HG03095 (cell line): ENCODE measurements around the gene AIFM2.
"Not testable (repeated sequence)": the region's sequence is repeated elsewhere in the genome, so short reads cannot be mapped to it uniquely, and the experiment has no call there.

ENCODE experiments used
- ATAC-seq: cut with Tn5 transposase; IDR thresholded peaks from one replicate; pipeline ENCODE4 v1.9.1; 2021; ENCODE audit warnings: moderate library complexity; ENCODE audit not compliant: unreplicated experiment

The AIFM2 gene

DNA sequence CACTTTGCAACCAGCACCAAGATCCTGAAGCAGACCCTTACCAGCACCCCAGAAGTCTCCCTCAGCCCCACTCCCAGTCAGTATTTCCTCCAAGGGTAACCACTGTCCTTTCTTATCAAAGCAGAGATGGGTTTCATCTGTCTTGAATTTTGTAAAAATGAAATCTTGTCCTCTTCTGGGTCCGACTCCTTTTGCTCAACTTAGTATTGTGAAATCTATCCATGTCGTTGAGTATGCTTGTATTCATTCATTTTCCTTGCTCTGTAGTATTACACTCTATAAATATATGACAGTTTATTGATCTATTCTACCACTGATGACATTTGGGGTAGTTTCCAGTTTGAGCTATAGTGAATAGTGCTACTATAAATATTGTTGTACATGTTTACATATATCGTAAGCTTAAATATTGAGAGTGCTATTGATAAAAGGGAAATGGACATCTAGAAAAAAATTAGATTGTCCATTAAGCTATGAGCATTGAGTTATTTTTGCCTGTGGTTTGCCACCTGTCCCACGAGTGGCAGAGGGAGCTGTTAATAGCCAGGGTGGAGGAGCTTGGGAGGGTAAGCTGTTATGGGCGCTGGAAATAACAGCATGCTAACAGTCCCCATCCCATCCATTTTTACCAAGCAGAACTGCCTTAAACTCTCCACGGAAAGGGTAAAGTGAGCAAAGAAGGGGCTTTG, 36.5 kb downstream of the AIFM2 start:
- ATAC-seq: no peak

- ATAC-seq: no peak
These were observed 38.4 kb downstream of the AIFM2 start for GRCh38 chr10:70094250-70094649.

GRCh38 chr10:70093335-70093944, 39.2 kb downstream of the AIFM2 start:
- no peak for ATAC-seq

DNA sequence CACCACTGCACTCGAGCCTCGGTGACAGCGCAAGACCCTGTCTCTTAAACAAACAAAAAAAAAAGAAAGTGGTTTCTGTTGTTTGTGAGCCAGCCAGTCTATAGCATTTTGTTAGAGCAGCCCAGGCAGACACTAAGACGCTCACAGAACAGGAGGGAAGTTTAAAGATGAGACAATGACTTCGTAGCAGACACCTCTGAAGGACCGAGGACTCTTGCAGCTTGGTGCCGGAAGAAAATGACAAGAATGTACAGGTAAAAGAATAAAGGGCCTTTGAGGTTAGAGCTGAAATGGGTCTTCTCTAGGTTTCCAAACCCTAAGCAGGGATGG, 40.3 kb downstream of the AIFM2 start:
- ATAC-seq: no peak

GRCh38 chr10:70090951-70091350, 41.7 kb downstream of the AIFM2 start:
- no peak for ATAC-seq

- ATAC-seq: no peak
These were observed 42.6 kb downstream of the AIFM2 start for GRCh38 chr10:70090013-70090412.

GRCh38 chr10:70088308-70088698, 44.3 kb downstream of the AIFM2 start:
- ATAC-seq: no peak

DNA sequence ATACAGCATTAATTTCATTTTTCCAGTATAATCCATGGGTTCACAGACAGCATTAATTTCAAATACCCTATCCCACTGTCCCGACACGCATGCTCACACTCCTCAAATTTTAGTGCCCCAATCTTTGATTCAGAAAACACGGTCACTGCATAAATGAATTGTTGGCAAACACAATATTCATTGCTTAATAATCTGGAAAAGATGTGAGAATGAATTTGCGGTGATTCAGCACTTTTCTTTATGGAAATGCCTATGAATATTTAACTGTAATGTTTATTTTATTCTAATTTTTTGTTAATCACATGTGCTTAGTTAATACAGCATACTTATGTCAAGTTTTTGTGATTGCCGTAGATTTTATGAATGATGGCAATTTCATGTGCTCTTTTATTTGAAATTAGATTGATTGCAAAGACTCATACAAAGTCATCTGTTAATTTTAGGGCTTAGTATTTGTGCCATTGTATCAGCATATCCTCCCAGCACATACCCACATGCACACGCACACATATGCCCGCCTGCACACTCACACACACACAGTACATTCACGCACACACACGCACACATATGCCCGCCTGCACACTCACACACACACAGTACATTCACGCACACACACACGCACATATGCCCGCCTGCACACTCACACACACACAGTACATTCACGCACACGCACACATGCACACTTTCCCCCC, 44.9 kb downstream of the AIFM2 start:
- ATAC-seq: no peak

DNA sequence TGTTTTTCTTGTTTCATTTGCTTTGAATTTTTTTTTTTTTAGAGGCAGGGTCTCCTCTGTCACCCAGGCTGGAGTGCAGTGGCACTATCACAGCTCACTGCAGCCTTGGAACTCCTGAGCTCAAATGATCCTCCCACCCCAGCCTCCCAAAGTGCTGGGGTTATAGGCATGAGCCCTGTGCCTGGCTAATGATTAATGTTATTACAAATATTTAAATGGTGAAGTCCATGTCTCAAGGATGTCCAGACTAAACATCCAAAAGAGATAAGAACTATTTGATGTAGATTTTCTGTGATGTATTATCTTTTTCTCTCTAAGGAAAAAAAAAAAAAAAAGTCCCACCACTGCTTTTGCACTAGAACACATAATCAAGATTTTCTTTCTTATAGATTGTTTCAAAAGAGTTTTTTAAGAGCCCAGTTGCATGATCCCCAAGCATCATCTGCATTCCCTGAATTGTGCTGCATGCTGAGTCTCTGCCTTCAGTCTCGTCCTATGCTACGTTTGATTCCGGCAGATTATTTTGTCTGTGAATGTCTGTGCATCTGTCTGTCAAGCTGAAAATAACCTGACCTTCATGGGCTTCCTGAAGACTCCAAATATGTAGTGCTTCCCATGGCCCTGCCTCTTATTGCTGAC, 46.5 kb downstream of the AIFM2 start:
- no peak for ATAC-seq

DNA sequence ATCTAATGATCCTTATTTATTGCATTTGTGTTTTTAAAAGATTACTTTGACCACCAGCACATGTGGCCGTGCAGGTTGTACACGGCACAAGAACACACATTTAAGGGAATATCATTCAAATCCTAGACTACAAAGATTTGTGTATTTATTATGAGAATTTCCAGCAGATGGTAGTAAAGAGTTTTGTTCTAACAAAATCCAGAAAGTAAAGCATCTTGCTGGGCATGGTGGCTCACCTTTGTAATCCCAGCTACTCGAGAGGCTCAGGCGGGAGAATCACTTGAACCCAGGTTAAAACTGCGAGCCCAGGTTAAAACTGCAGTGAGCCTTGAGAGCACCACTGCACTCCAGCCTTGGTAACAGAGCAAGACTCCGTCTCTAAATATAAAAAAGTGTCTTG, 48.4 kb downstream of the AIFM2 start:
- ATAC-seq: no peak

GRCh38 chr10:70080789-70081188, 51.8 kb downstream of the AIFM2 start:
- ATAC-seq: not testable (repeated sequence)

GRCh38 chr10:70078937-70079336, 53.7 kb downstream of the AIFM2 start:
- no peak for ATAC-seq

DNA sequence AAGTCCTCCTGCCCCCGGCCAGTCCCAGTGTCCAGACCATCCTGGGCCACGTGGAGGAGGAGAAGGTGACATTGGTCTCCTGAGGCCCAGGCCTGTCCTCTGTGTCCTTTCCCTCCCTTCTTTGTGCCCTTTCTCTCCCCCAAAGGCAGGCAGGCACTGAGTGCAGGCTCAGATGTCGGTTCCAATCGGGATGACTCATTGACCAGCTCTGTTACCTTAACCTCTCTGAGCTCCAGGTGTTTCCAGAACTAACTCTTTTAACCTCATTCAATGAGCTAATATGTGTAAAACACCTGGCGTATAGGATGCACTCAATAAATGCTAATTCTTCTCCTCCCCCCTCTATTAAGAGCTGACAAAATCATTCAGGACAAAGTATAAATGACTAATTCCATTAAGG, 54.3 kb downstream of the AIFM2 start:
- no peak for ATAC-seq

DNA sequence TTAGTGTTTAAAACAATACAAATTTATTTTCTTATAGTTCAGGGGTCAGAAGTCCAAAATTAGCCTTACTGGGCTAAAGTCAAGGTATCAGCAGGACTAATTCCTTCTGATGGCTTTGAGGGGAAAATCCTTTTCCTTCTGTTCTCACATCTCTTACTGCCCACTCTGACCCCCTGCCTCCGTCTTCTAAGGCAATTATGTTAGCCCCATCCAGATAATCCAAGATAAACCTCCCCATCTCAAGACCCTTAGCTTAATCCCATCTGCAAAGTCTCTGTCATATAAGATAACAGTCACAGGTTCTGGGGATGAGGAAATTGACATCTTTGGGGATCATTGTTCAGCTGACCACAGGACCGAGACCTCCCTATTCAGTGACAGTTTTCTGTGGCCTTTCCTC, 57.7 kb downstream of the AIFM2 start:
- no peak for ATAC-seq

GRCh38 chr10:70074165-70074564, 58.5 kb downstream of the AIFM2 start:
- no peak for ATAC-seq

DNA sequence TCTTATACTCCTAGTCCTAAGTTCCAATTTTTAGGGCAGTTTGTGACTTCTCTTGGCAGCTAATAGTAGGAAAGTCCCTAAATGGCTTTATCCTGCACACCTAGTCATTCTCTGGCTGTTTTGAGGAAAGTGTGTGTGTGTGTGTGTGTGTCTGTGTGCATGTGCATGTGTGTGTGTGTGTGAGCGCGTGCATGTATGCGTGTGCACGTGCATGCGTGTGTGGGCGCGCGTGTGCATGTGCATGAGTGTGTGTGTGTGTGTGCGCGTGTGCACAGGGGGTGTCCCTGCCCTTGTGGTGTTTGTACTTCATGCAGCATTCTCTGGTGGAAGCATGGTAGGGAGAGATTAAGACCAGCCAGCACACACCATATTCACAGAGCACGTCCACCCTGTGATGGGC, 61.8 kb downstream of the AIFM2 start:
- ATAC-seq: no peak

DNA sequence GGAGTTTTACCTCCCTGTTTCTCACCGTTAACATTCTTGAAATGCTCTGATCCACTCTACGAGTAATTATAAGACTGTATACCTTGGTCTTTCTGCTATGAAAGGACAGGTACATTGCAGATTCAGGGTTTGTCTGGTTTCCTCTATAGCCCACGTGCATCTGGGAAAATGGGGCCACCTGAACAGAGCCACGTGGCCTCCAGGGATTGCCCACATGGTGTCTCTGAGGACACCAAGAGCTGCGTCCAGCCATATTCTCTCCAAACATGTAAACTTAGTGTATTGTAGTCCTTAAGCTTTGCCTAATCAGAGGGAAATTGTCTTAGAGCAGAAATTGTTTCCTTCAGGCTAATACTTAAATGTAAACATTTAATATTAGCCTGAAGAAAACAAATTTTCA, 63.3 kb downstream of the AIFM2 start:
- ATAC-seq: no peak

DNA sequence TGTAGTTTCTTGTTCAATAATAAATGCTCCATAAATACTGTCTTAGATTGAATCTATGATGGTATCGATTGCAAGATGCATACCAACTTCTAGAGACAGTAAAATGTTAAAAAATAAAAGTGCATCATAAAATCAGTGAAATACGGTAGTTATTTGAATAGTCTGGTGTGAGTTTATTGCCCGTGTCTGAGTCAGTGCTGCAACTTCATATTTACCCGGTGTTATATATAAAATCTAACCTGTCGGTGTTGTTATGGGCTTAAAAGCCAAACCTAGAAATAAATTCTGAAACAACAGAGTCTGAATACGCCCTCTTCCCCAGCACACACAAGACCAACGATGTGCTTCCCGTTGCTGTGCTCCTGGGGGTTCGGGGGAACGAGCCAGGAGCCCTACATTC, 63.7 kb downstream of the AIFM2 start:
- no peak for ATAC-seq

DNA sequence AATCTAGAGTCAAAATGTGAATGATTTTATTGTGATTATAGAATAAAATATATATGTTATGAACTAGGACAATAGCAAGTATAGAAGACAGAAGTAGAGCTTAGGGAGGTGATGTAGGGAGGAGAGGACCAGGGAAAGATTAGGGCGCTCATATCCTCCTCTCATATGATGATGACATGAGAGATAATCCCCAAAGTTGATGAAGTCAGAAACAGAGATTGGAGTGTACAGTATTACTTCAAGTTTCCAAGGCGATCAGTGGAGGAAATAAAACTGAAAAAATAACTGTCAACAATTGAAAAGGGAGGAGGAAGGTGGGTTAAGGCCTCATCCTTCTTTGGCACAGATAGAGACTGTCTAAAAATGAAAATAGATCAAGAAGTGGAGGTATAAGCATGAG, 65.0 kb downstream of the AIFM2 start:
- ATAC-seq: no peak

DNA sequence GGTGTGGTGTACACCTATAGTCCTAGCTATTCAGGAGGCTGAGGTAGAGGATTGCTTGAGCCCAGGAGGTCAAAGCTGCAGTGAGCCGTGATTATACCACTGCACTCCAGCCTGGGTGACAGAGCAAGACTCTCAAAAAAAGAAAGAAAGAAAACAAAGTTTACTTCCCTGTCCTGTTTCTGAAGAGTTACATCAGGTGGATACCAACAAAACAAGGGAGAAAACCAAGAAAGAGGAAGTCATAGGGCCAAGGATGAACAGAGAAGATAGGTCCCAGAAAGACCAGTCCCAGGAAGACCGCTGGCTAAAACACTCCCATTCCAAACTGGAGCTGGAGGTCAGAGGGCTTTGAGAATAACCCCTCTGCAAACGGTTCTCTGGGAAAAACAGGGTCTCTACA, 66.4 kb downstream of the AIFM2 start:
- ATAC-seq: no peak

GRCh38 chr10:70064486-70064885, 68.1 kb downstream of the AIFM2 start:
- ATAC-seq: no peak
